Measurements from ENCODE around the gene TMEM171.

The TMEM171 gene

GRCh38 chr5:73135429-73136054 lies 15.2 kb downstream of the TMEM171 start:
- TF ChIP-seq CTCF (IDR thresholded peaks at IDR 0.05; ENCODE audit: control extremely low read depth, extremely low read depth, low read depth, missing control alignments), result no peak
- ChIA-PET CTCF (no interaction called here), POLR2A (no interaction called here)
- DNase-seq (ENCODE audit: extremely low spot score), result no peak

GRCh38 chr5:73136055-73136562 lies 15.7 kb downstream of the TMEM171 start:
- DNase-seq (ENCODE audit: extremely low spot score), result no peak
- CTCF ChIA-PET, result no interaction called here
- TF ChIP-seq CTCF (IDR thresholded peaks at IDR 0.05; ENCODE audit: control extremely low read depth, extremely low read depth, low read depth, missing control alignments), result no peak
- POLR2A ChIA-PET, result no interaction called here

GRCh38 chr5:73137563-73138530 lies 17.5 kb downstream of the TMEM171 start:
- ChIA-PET POLR2A (no interaction called here), CTCF (no interaction called here)
- TF ChIP-seq CTCF (IDR thresholded peaks at IDR 0.05; ENCODE audit: control extremely low read depth, extremely low read depth, low read depth, missing control alignments), result no peak

GRCh38 chr5:73139485-73139884 lies 19.1 kb downstream of the TMEM171 start:
- ChIA-PET POLR2A (no interaction called here), CTCF (no interaction called here)
- DNase-seq (ENCODE audit: extremely low spot score), result no peak
- no peak for TF ChIP-seq CTCF (IDR thresholded peaks at IDR 0.05; ENCODE audit: control extremely low read depth, extremely low read depth, low read depth, missing control alignments)

More at GRCh38 chr5:73137563-73138530, 17.5 kb downstream of the TMEM171 start:
- no peak for DNase-seq (ENCODE audit: extremely low spot score)

- no peak for TF ChIP-seq CTCF (IDR thresholded peaks at IDR 0.05; ENCODE audit: control extremely low read depth, extremely low read depth, low read depth, missing control alignments)
- ChIA-PET POLR2A (no interaction called here), CTCF (interaction anchor here (1.3 kb wide), 1 partner anchor 12 kb away, joined by 3 read pairs; no protein-coding TSS in a partner anchor)
- DNase-seq (ENCODE audit: extremely low spot score), result no peak
These were observed 20.4 kb downstream of the TMEM171 start for GRCh38 chr5:73140801-73141200.

GRCh38 chr5:73142035-73142434 lies 21.7 kb downstream of the TMEM171 start:
- POLR2A ChIA-PET, result no interaction called here
- TF ChIP-seq CTCF (IDR thresholded peaks at IDR 0.05; ENCODE audit: control extremely low read depth, extremely low read depth, low read depth, missing control alignments), result no peak
- CTCF ChIA-PET, result interaction anchor here (1.3 kb wide), 1 partner anchor 11 kb away, joined by 3 read pairs; no protein-coding TSS in a partner anchor
- DNase-seq (ENCODE audit: extremely low spot score), result no peak

Measured in GM10248 (cell line).